Endothelial cell of umbilical vein (primary cell): ENCODE results near the gene AMOT.

Source experiments
- GATA2 ChIP-seq: IDR thresholded peaks from 2 replicates; pipeline ENCODE4 v1.7.0; 2011; ENCODE audit warnings: low read depth, mild to moderate bottlenecking, moderate library complexity, mixed read lengths, low read length; ENCODE audit not compliant: insufficient read length, insufficient read depth
- MYC ChIP-seq: IDR thresholded peaks from one replicate; pipeline ENCODE4 v1.6.1; 2011; ENCODE audit warnings: mild to moderate bottlenecking, low read depth, low read length
- POLR2A ChIP-seq: IDR thresholded peaks from 2 replicates; pipeline ENCODE4 v1.6.1; 2012; ENCODE audit warnings: low read depth, mild to moderate bottlenecking, control low read depth, low read length
- POLR2AphosphoS5 ChIP-seq: IDR thresholded peaks from 2 replicates; pipeline ENCODE4 v1.6.1; 2012; ENCODE audit warnings: low read depth, mild to moderate bottlenecking, control low read depth, low read length, moderate library complexity; ENCODE audit not compliant: insufficient read depth
- TF ChIP-seq, protein P1 (sequence below), 2 donors: IDR thresholded peaks; 1 replicate in 1 of 2; 2 replicates in 1 of 2; pipeline ENCODE4 v1.5.1; 2011; ENCODE audit warnings: low read length in 2 of 2, mild to moderate bottlenecking in 2 of 2, moderate library complexity in 2 of 2, control low read depth in 1 of 2, inconsistent platforms in 1 of 2, low read depth in 1 of 2; ENCODE audit not compliant: insufficient read depth in 1 of 2; ENCODE audit errors: extremely low read depth in 1 of 2

DNA sequence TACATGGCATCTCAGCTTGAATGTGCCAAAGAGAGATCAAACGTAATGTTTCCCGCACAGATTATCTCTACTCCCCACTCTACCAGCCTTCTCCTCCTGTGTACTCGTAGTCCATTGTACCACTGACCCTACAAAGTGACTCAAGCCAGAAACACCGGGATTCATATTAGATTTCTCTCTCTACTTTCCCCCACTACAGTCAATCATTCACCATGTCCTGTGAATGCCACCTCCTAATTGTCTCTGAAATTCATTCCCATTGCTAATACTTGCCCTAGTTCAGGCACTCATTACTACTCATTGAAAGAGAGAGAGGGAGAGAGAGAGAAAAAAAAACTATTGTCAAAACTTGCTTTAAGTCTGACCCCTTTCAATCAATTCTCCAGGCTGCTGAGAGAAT lies 82.7 kb downstream of the AMOT start:
- TF ChIP-seq, protein P1, sequence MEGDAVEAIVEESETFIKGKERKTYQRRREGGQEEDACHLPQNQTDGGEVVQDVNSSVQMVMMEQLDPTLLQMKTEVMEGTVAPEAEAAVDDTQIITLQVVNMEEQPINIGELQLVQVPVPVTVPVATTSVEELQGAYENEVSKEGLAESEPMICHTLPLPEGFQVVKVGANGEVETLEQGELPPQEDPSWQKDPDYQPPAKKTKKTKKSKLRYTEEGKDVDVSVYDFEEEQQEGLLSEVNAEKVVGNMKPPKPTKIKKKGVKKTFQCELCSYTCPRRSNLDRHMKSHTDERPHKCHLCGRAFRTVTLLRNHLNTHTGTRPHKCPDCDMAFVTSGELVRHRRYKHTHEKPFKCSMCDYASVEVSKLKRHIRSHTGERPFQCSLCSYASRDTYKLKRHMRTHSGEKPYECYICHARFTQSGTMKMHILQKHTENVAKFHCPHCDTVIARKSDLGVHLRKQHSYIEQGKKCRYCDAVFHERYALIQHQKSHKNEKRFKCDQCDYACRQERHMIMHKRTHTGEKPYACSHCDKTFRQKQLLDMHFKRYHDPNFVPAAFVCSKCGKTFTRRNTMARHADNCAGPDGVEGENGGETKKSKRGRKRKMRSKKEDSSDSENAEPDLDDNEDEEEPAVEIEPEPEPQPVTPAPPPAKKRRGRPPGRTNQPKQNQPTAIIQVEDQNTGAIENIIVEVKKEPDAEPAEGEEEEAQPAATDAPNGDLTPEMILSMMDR (IDR thresholded peaks at IDR 0.05; ENCODE audit: extremely low read depth in 1 of 2, insufficient read depth in 1 of 2, low read depth in 1 of 2, low read length in 2 of 2), result no peak
- TF ChIP-seq POLR2A (no peak), POLR2AphosphoS5 (no peak), GATA2 (no peak), MYC (no peak)
